HEK293T (cell line): Measurements from ENCODE around the gene EBF3.

ENCODE experiments used
- CTCF ChIA-PET: fragments of 350-600 bp; formaldehyde crosslinking; extraction: SDS; loops from one replicate; lab custom pipeline; 2021; ENCODE audit warnings: antibody characterized with exemption, inconsistent platforms; lab: Yijun Ruan, JAX
- POLR2A ChIA-PET: fragments of 350-600 bp; formaldehyde crosslinking; extraction: SDS; loops from one replicate; lab custom pipeline; 2020; ENCODE audit warnings: antibody characterized with exemption, inconsistent platforms; lab: Yijun Ruan, JAX
- DNase-seq: peaks from one replicate; pipeline ENCODE4 v3.0.0; 2012; ENCODE audit warnings: mixed read lengths; ENCODE audit errors: extremely low spot score
- ARNT ChIP-seq: fragments of 450-650 bp; IDR thresholded peaks from 2 replicates; pipeline ENCODE4 v1.6.1; 2017; ENCODE audit warnings: mild to moderate bottlenecking
- BHLHE40 ChIP-seq: fragments of 450-650 bp; IDR thresholded peaks from 2 replicates; pipeline ENCODE4 v1.6.1; 2016; ENCODE audit warnings: mild to moderate bottlenecking, moderate library complexity, borderline replicate concordance
- CTBP1 ChIP-seq: fragments of 450-650 bp; IDR thresholded peaks from 2 replicates; pipeline ENCODE4 v1.6.1; 2016; ENCODE audit warnings: borderline replicate concordance
- ELF4 ChIP-seq: fragments of 450-650 bp; IDR thresholded peaks from 2 replicates; pipeline ENCODE4 v1.6.1; 2017; ENCODE audit warnings: antibody characterized with exemption
- FOXA1 ChIP-seq: fragments of 450-650 bp; IDR thresholded peaks from 2 replicates; pipeline ENCODE4 v1.6.1; 2016; ENCODE audit warnings: mild to moderate bottlenecking
- FOXK2 ChIP-seq: fragments of 450-650 bp; IDR thresholded peaks from 2 replicates; pipeline ENCODE4 v1.6.1; 2016; ENCODE audit warnings: mild to moderate bottlenecking
- FOXM1 ChIP-seq: fragments of 450-650 bp; IDR thresholded peaks from 2 replicates; pipeline ENCODE4 v1.6.1; 2017; ENCODE audit warnings: mild to moderate bottlenecking, borderline replicate concordance
- HDGF ChIP-seq: fragments of 450-650 bp; IDR thresholded peaks from 2 replicates; pipeline ENCODE4 v1.6.1; 2017; ENCODE audit warnings: antibody characterized with exemption, borderline replicate concordance
- L3MBTL2 ChIP-seq: fragments of 450-650 bp; conservative IDR thresholded peaks from 2 replicates; pipeline ENCODE4 v1.6.1; 2016; ENCODE audit warnings: mild to moderate bottlenecking
- LEF1 ChIP-seq: fragments of 450-650 bp; IDR thresholded peaks from 2 replicates; pipeline ENCODE4 v1.6.1; 2017; ENCODE audit warnings: mild to moderate bottlenecking, borderline replicate concordance
- NFRKB ChIP-seq: fragments of 450-650 bp; IDR thresholded peaks from 2 replicates; pipeline ENCODE4 v1.6.1; 2016; ENCODE audit warnings: mild to moderate bottlenecking, moderate library complexity
- PKNOX1 ChIP-seq: fragments of 450-650 bp; IDR thresholded peaks from 2 replicates; pipeline ENCODE4 v1.6.1; 2016
- SP1 ChIP-seq: fragments of 450-650 bp; IDR thresholded peaks from 2 replicates; pipeline ENCODE4 v1.6.1; 2017
- SUZ12 ChIP-seq: fragments of 450-650 bp; IDR thresholded peaks from 2 replicates; pipeline ENCODE4 v1.6.1; 2016; ENCODE audit warnings: mild to moderate bottlenecking
- TARDBP ChIP-seq: fragments of 450-650 bp; IDR thresholded peaks from 2 replicates; pipeline ENCODE4 v1.6.1; 2016
- ZNF384 ChIP-seq: fragments of 450-650 bp; IDR thresholded peaks from 2 replicates; pipeline ENCODE4 v1.6.1; 2016

Gene EBF3

DNA sequence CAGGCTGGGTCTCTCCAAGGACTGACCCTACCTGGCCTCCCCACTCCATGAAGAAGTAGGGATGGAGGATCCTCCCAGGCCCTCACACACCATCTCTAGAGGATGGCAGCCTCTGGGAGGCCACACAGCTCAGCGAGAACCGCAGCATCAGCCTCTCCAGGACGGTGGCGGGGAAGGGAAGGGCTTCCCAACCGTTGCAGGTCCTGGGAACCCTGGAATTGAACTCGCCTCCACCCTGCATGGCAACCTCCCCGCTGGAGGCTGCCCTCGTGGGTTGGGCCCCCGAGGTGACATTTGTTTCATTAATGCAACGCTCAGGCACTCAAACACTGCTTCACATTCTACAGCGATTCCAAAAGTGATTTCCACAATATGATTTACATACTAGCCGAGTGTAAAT lies 58.5 kb downstream of the EBF3 start:
- no peak for DNase-seq
- TF ChIP-seq FOXA1 (no peak), SUZ12 (no peak)
- CTCF ChIA-PET = no interaction called here
- POLR2A ChIA-PET = no interaction called here

DNA sequence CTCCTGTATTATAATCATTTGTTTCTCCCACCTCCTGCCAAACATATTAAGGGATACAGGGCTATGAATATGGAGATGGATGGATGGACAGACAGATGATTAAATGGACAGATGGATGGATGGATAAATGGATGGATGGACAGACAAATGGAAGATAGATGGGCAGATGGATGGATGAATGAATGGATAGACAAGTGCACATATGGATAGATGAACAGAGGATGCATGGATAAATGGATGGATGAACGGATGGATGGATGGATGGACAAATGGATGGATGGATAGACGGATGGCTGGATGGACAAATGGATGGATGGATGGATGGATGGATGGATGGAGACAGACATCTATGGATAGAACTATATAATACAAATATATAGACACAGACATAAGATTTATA lies 59.8 kb downstream of the EBF3 start:
- CTCF ChIA-PET = no interaction called here
- no peak for DNase-seq
- POLR2A ChIA-PET = no interaction called here
- TF ChIP-seq ARNT (no peak), FOXM1 (no peak), TARDBP (no peak), ZNF384 (no peak), LEF1 (no peak), ELF4 (no peak), NFRKB (no peak), SP1 (no peak)

DNA sequence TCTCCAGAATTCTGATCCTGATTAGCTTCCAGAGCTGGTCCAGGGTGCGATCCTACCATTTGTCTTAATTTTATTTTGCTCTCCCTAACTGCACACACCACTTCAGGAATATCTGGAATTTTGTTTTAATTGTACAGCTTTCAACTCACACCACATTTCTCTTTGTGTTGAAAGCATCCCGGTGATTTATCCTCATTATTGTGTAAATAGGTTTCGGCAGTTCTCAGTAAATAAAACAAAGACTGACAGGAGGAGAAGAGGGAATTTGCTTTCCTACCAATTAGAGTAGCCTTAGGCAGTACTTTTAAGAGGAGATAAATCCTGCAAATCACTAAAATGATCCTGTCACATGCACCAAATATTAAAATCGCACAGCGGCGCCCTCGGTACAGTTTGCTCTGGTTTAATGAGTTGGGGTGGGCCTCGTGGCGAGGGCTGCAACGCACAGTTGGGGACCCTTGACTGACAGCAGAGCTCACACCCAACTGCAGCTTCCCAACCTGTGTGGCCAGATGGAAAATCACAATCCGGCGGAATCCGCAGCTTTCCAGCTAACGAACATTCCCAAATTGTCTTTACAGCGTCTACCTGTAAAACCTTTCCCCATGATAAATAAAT lies 62.6 kb downstream of the EBF3 start:
- DNase-seq = no peak
- CTCF ChIA-PET = no interaction called here
- TF ChIP-seq ARNT (no peak), BHLHE40 (no peak), CTBP1 (no peak), PKNOX1 (peak; percentile 53), FOXM1 (no peak)
- POLR2A ChIA-PET = no interaction called here

DNA sequence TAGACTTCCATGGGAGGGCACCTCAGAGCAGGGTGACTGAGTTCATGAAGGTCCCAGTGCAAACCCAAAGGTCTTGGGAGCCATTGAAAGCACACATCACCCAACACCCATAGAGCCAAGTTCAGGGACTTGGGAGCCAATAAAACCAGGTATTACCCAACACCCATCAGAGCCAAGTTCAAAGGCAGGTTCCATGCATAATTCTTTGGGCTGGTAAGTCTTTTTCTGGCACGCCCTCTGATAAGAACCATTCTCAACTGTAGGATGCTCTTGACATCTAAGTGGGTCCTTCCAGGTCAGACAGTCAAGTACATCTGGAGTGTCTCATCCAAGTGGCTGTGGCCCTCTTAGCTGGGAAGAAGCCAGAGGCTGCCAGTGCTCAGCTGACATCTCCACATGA lies 63.2 kb downstream of the EBF3 start:
- POLR2A ChIA-PET = no interaction called here
- DNase-seq = no peak
- TF ChIP-seq TARDBP (no peak), FOXM1 (no peak), ZNF384 (no peak), ARNT (no peak)

GRCh38 chr10:129899276-129900130 lies 64.6 kb downstream of the EBF3 start:
- POLR2A ChIA-PET = no interaction called here
- no peak for DNase-seq
- no peak for TF ChIP-seq LEF1
- no peak for TF ChIP-seq ELF4
- TF ChIP-seq ARNT = no peak
- TF ChIP-seq FOXM1 = no peak
- TF ChIP-seq SP1 = no peak
- CTCF ChIA-PET = interaction anchor here (0.6 kb wide), 1 partner anchor 11 kb away, joined by 3 read pairs; no protein-coding TSS in a partner anchor

More for the DNA sequence above, 63.2 kb downstream of the EBF3 start:
- CTCF ChIA-PET = no interaction called here

DNA sequence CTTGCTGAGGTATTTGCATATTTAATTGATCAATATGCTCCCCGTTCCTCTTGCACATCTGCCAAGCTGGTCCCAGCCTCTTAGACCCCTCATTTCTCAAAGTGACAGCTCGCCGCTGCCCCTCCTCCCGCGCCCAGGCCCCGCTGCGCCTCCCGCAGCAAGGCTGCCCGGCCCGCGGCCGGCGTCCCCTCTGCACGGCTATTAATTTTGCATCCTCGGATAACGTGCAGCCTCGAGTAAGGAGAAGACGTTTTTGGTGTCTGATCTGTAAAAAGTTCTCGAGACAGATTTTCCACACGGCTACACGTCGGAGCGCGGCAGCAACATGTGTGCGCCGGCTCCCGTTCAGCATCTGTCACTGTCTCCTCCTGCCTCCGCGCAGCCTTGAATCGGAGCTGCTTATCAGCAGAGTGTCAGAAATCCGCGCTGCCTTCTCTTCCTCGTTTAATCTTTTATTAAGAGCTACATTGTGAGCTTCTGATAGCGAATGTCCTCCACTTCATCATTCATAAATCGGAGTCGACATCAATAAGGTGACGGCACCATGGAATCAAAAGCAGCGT lies 65.3 kb downstream of the EBF3 start:
- POLR2A ChIA-PET = no interaction called here
- no peak for DNase-seq
- TF ChIP-seq TARDBP = no peak
- no peak for TF ChIP-seq L3MBTL2
- no peak for TF ChIP-seq PKNOX1
- TF ChIP-seq ZNF384 = no peak
- no peak for TF ChIP-seq SP1
- TF ChIP-seq ELF4 = no peak
- TF ChIP-seq LEF1 = no peak
- TF ChIP-seq CTBP1 = no peak
- no peak for TF ChIP-seq NFRKB
- no peak for TF ChIP-seq HDGF
- TF ChIP-seq ARNT = no peak
- no peak for TF ChIP-seq SUZ12
- TF ChIP-seq FOXM1 = no peak
- TF ChIP-seq FOXA1 = no peak
- TF ChIP-seq FOXK2 = no peak
- no peak for TF ChIP-seq BHLHE40
- CTCF ChIA-PET = no interaction called here

DNA sequence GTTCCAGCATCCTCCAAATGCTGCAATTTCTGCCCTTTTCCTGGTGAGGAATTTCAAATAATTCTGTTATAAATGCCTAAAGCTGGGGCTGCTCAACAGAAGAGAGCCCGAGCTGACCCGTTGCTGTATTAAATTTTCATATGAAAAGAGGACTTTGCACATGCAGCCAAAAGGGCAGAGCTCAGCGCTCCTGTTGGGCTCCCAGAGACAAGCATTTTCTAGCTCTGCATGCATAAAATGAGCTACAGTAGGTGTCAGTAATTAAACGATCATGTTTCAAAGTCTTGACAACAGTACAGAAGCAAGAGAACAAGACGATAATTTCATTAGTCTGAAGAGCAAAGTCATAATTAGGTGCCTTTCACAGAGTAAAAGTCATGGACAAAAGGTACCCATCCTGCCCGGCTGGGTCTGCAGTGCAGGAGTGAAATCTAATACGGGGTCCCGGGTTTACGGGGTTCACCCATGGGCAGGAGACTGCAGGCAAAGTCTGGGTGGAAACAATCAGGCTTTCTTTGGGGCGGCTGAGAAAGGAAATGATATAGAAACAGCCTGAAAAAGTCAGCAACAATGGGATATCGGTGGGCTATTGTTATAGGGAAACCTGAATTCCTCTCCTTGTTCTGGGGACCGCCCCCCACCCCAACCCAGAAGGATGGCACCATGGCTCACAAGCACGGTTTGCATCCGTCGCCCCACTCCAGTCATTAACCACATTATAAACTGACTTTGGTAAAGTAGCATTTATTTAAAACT lies 66.0 kb downstream of the EBF3 start:
- POLR2A ChIA-PET = no interaction called here
- TF ChIP-seq NFRKB = no peak
- TF ChIP-seq TARDBP = no peak
- no peak for TF ChIP-seq LEF1
- no peak for TF ChIP-seq ARNT
- no peak for TF ChIP-seq L3MBTL2
- no peak for TF ChIP-seq SUZ12
- TF ChIP-seq FOXK2 = no peak
- no peak for TF ChIP-seq ELF4
- no peak for TF ChIP-seq CTBP1
- TF ChIP-seq SP1 = no peak
- no peak for TF ChIP-seq PKNOX1
- no peak for TF ChIP-seq FOXA1
- TF ChIP-seq FOXM1 = no peak
- no peak for TF ChIP-seq ZNF384
- TF ChIP-seq HDGF = no peak
- TF ChIP-seq BHLHE40 = no peak
- CTCF ChIA-PET = no interaction called here
- DNase-seq = no peak
